Adipose tissue (tissue), 3 donors: Measurements from ENCODE around the gene PANK4. TPM values are rescaled to one million over a fixed set of nuclear protein-coding genes. Genes with fewer than 3 reads are reported as not detected.

Experiments used
- H3K27ac ChIP-seq: one replicate; pipeline ENCODE4 v1.5.1; 2013; ENCODE audit warnings: low read depth, low read length
- WGBS, 3 donors: extraction: QIAGEN DNeasy Blood & Tissue Kit; methylation state at CpG; one replicate each; pipeline ENCODE4 v1.1.7; 2013; 5-methylcytosine and 5-hydroxymethylcytosine counted together
- polyA plus RNA-seq, 3 donors: library from polyadenylated mRNA; stranded (reverse); fragments of 200-250 nt; gene quantifications; one replicate each; pipeline ENCODE4 v1.2.3, GENCODE V29; 2013
- donor health status: healthy with polysubstance abuse.
- donor health status: Bipolar disorder and iron deficiency.
- donor health status: healthy.

The PANK4 gene
- polyA plus RNA-seq, 3 donors = 8.9 to 14.5 (median 10.8) TPM

- 37 to 69% (median 51%) methylated on average over 23 to 27 of the region's 27 CpGs for WGBS, 3 donors
- H3K27ac ChIP-seq = no peak overlapping the region
Measured at GRCh38 chr1:2535455-2535854, 9.1 kb upstream of the PANK4 start.

- no peak overlapping the region for H3K27ac ChIP-seq
- WGBS, 3 donors = 43 to 49% (median 43%) methylated on average over 18 of the region's 18 CpGs
Measured at GRCh38 chr1:2534687-2535441, 8.5 kb upstream of the PANK4 start.

GRCh38 chr1:2534315-2534686, 7.9 kb upstream of the PANK4 start:
- H3K27ac ChIP-seq = no peak overlapping the region
- 25 to 58% (median 34%) methylated on average over 7 of the region's 7 CpGs for WGBS, 3 donors

GRCh38 chr1:2533365-2533764, 7.0 kb upstream of the PANK4 start:
- WGBS, 3 donors = 67 to 81% (median 76%) methylated on average over 11 of the region's 11 CpGs
- no peak overlapping the region for H3K27ac ChIP-seq

- H3K27ac ChIP-seq = no peak overlapping the region
- WGBS, 3 donors = 67 to 71% (median 71%) methylated on average over 21 to 23 of the region's 23 CpGs
Measured at GRCh38 chr1:2532485-2533160, 6.2 kb upstream of the PANK4 start.

GRCh38 chr1:2530513-2531361, 4.3 kb upstream of the PANK4 start:
- 12 to 17% (median 17%) methylated on average over 23 to 30 of the region's 30 CpGs for WGBS, 3 donors
- no peak overlapping the region for H3K27ac ChIP-seq

- WGBS, 3 donors = 1 to 2% (median 1%) methylated on average over 70 to 91 of the region's 91 CpGs
- H3K27ac ChIP-seq = no peak within 1 kb of the TSS
Measured at GRCh38 chr1:2529784-2530512, 3.6 kb upstream of the PANK4 start, which contains the start of gene HES5. Gene HES5, minus strand, starts transcription at chr1:2530263. Its CDS starts 99 bp downstream, at chr1:2530164.

GRCh38 chr1:2528966-2529783, 2.8 kb upstream of the PANK4 start:
- 3 to 17% (median 5%) methylated on average over 49 to 84 of the region's 84 CpGs for WGBS, 3 donors
- H3K27ac ChIP-seq = no peak overlapping the region

- no peak overlapping the region for H3K27ac ChIP-seq
- 42 to 77% (median 69%) methylated on average over 10 of the region's 10 CpGs for WGBS, 3 donors
Measured at GRCh38 chr1:2528611-2528965, 2.2 kb upstream of the PANK4 start.

- no peak overlapping the region for H3K27ac ChIP-seq
- WGBS, 3 donors = 38 to 66% (median 63%) methylated on average over 12 of the region's 12 CpGs
Measured at GRCh38 chr1:2528016-2528415, 1.6 kb upstream of the PANK4 start.

- WGBS, 3 donors = 86 to 93% (median 90%) methylated on average over 4 of the region's 4 CpGs
- H3K27ac ChIP-seq = no peak overlapping the region
Measured at GRCh38 chr1:2527556-2527860, 1.1 kb upstream of the PANK4 start.

GRCh38 chr1:2526824-2527555, 594 bp upstream of the PANK4 start:
- WGBS, 3 donors = 36 to 54% (median 48%) methylated on average over 20 of the region's 20 CpGs
- no peak overlapping the region for H3K27ac ChIP-seq

- 3 to 7% (median 5%) methylated on average over 20 of the region's 20 CpGs for WGBS, 3 donors
- no peak overlapping the region for H3K27ac ChIP-seq
Measured at GRCh38 chr1:2525572-2525919, 850 bp downstream of the PANK4 start.

- WGBS, 3 donors = 65 to 76% (median 66%) methylated on average over 10 of the region's 10 CpGs
- H3K27ac ChIP-seq = no peak overlapping the region
Measured at GRCh38 chr1:2523891-2524609, 2.3 kb downstream of the PANK4 start.

GRCh38 chr1:2523191-2523890, 3.1 kb downstream of the PANK4 start:
- WGBS, 3 donors = 70 to 80% (median 70%) methylated on average over 30 to 32 of the region's 32 CpGs
- H3K27ac ChIP-seq = no peak overlapping the region

GRCh38 chr1:2522230-2522629, 4.2 kb downstream of the PANK4 start:
- H3K27ac ChIP-seq = no peak overlapping the region
- 85 to 94% (median 90%) methylated on average over 7 of the region's 7 CpGs for WGBS, 3 donors
